K562 (cell line): ENCODE data around the gene ITGA2B. TPM values are rescaled to one million over a fixed set of nuclear protein-coding genes. Genes with fewer than 3 reads are reported as not detected.

ENCODE experiments used
- ATAC-seq: fragments of 200-7000 bp; cut with Tn5 transposase; 3 replicates; pipeline ENCODE4 v1.9.1; 2020; ENCODE audit warnings: moderate library complexity
- BruUV-seq: library from RNA; stranded (reverse); fragments of 400-500 nt; replicated peaks from 2 replicates; lab custom pipeline; 2021; lab: Mats Ljungman, UMichigan
- CTCF ChIA-PET: fragments of 300-600 bp; formaldehyde crosslinking; extraction: SDS; loops from one replicate; lab custom pipeline; 2021; ENCODE audit warnings: low intra/inter-chr PET ratio; lab: Yijun Ruan, JAX
- POLR2A ChIA-PET: fragments of 300-600, 350-650 bp; sonication (Branson Sonifier 250); formaldehyde crosslinking; extraction: SDS; loops from one replicate; lab custom pipeline; 2021; ENCODE audit warnings: antibody characterized with exemption, inconsistent platforms; lab: Yijun Ruan, JAX
- DNase-seq, 4 experiments: peaks; one replicate each; pipeline versions ENCODE4 v3.0.0 to v3.0.0-alpha.2; 2011 to 2018; ENCODE audit warnings: low spot score in 3 of 4, mixed read lengths in 3 of 4; ENCODE audit errors: extremely low read depth in 1 of 4
- FAIRE-seq: peaks from 2 replicates; lab custom pipeline; 2011; peaks lifted over from hg19 to GRCh38; lab: Jason Lieb, UNC
- H2AFZ ChIP-seq: 2 replicates; pipeline ENCODE4 v1.6.0; 2011; ENCODE audit warnings: low read depth, low read length, control low read depth, inconsistent platforms
- H3K27ac ChIP-seq: fragments of 200-600 bp; 3 replicates; pipeline ENCODE4 v1.8.0; 2011; ENCODE audit warnings: low read depth, mild to moderate bottlenecking, control low read depth, inconsistent platforms, low read length, moderate library complexity, mixed read lengths; ENCODE audit errors: extremely low read depth
- H3K27me3 ChIP-seq, 2 experiments: fragments of 300-600 bp in 1 of 2; 2 replicates in 1 of 2; 3 replicates in 1 of 2; pipeline versions ENCODE4 v1.6.0 to v1.8.0; 2011; ENCODE audit warnings: inconsistent platforms in 2 of 2, low read length in 2 of 2, mild to moderate bottlenecking in 1 of 2, mixed read lengths in 1 of 2, moderate library complexity in 1 of 2; ENCODE audit not compliant: control insufficient read depth in 2 of 2, insufficient read depth in 2 of 2
- H3K36me3 ChIP-seq: fragments of 300-600 bp; 3 replicates; pipeline ENCODE4 v1.8.0; 2011; ENCODE audit warnings: mild to moderate bottlenecking, low read length, inconsistent platforms; ENCODE audit not compliant: control insufficient read depth, insufficient read depth
- H3K4me1 ChIP-seq, 2 experiments: fragments of 200-600 bp in 1 of 2; replicated peaks in 1 of 2; 2 replicates in 1 of 2; 3 replicates in 1 of 2; pipeline versions ENCODE4 v1.5.1 to v1.8.0; 2011; ENCODE audit warnings: inconsistent platforms in 2 of 2, low read length in 2 of 2, mild to moderate bottlenecking in 1 of 2, mixed read lengths in 1 of 2, moderate library complexity in 1 of 2; ENCODE audit not compliant: control insufficient read depth in 2 of 2, insufficient read depth in 2 of 2
- H3K4me2 ChIP-seq: 2 replicates; pipeline ENCODE4 v1.6.1; 2011; ENCODE audit warnings: low read length, control low read depth, inconsistent platforms, mixed read lengths; ENCODE audit not compliant: insufficient read depth
- H3K4me3 ChIP-seq: fragments of 200-600 bp; sonication (generic), shearing (Covaris generic); 2 replicates; pipeline ENCODE4 v1.5.1; 2016; ENCODE audit warnings: control low read depth, inconsistent platforms
- H3K79me2 ChIP-seq: fragments of 200-600 bp; 3 replicates; pipeline ENCODE4 v1.8.0; 2011; ENCODE audit warnings: low read length, inconsistent platforms; ENCODE audit not compliant: control insufficient read depth, insufficient read depth
- H3K9ac ChIP-seq, 2 experiments: 2 replicates each; pipeline versions ENCODE4 v1.6.0 to v1.6.1; 2011; ENCODE audit warnings: low read depth in 2 of 2, low read length in 2 of 2, control low read depth in 1 of 2, inconsistent platforms in 1 of 2, mild to moderate bottlenecking in 1 of 2, mixed read lengths in 1 of 2; ENCODE audit not compliant: insufficient read depth in 1 of 2
- H3K9me1 ChIP-seq: one replicate; pipeline ENCODE4 v1.6.0; 2011; ENCODE audit warnings: inconsistent platforms, mild to moderate bottlenecking, low read length, moderate library complexity; ENCODE audit not compliant: control insufficient read depth, insufficient read depth
- H3K9me3 ChIP-seq: replicated peaks from 2 replicates; pipeline ENCODE4 v1.5.1; 2011; ENCODE audit warnings: low read depth, low read length, inconsistent platforms; ENCODE audit not compliant: control insufficient read depth, insufficient read depth
- H4K20me1 ChIP-seq: replicated peaks from 2 replicates; pipeline ENCODE4 v1.6.1; 2011; ENCODE audit warnings: low read length, inconsistent platforms, mixed read lengths; ENCODE audit not compliant: control insufficient read depth, insufficient read depth
- HEY1 ChIP-seq: fragments of 250-450 bp; sonication (Bioruptor Pico); IDR thresholded peaks from 2 replicates; pipeline ENCODE4 v1.5.0; 2020; ENCODE audit warnings: mild to moderate bottlenecking, moderate library complexity, borderline replicate concordance
- MLX ChIP-seq, 2 experiments: fragments of 450-650 bp in 1 of 2; sonication (generic) in 1 of 2; formaldehyde crosslinking; conservative IDR thresholded peaks; 2 replicates each; pipeline versions ENCODE4 v1.4.0 to v1.8.1; 2020 to 2022; ENCODE audit warnings: mild to moderate bottlenecking in 1 of 2, missing genetic modification reagents in 1 of 2
- THRAP3 ChIP-seq: fragments of 450-650 bp; IDR thresholded peaks from 2 replicates; pipeline ENCODE4 v1.6.1; 2016; ENCODE audit warnings: mild to moderate bottlenecking, inconsistent platforms, borderline replicate concordance
- ZHX1 ChIP-seq: fragments of 150-350 bp; conservative IDR thresholded peaks from 2 replicates; pipeline ENCODE4 v1.6.1; 2014; ENCODE audit warnings: low read length
- ZNF408 ChIP-seq: fragments of 250-450 bp; sonication (Bioruptor Pico); IDR thresholded peaks from 2 replicates; pipeline ENCODE4 v1.4.0; 2020; ENCODE audit warnings: low read depth, mild to moderate bottlenecking, moderate library complexity
- ZNF609 ChIP-seq: sonication (generic); formaldehyde crosslinking; IDR thresholded peaks from 2 replicates; pipeline ENCODE4 v1.8.1; 2023; ENCODE audit warnings: missing genetic modification reagents, mild to moderate bottlenecking, borderline replicate concordance
- WGBS: fragments of 100-300 bp; shearing (Covaris generic); methylation state at CpG from one replicate; pipeline ENCODE4 v1.1.6; 2016; ENCODE audit warnings: low coverage, mixed read lengths; ENCODE audit not compliant: insufficient coverage; ENCODE audit errors: missing lambda C conversion rate; 5-methylcytosine and 5-hydroxymethylcytosine counted together
- in situ Hi-C: fragments of 300-500 bp; cut with MboI; formaldehyde crosslinking; loops from 4 replicates; pipeline ENCODE4 v1.15.0; 2018; ENCODE audit warnings: inconsistent platforms, mixed read lengths
- intact Hi-C: fragments of 100-400 bp; cut with micrococcal nuclease; formaldehyde crosslinking; loops from 2 replicates; pipeline ENCODE4 v1.14.2; 2022
- polyA plus RNA-seq, 8 experiments: library from polyadenylated mRNA; depleted of rRNA in 4 of 8; stranded (reverse) in 5 of 8; unstranded in 3 of 8; fragments of >200 nt; fragmentation: Nextera tagmentation in 2 of 8; fragmentation: Illumina TruSeq in 1 of 8; extraction: Ambion mirVana in 2 of 8; extraction: Trizol in 1 of 8; gene quantifications; 2 replicates each; pipeline versions ENCODE4 v1.2.1 to v1.2.3, GENCODE V29; 2011 to 2014; ENCODE audit warnings: inconsistent platforms in 1 of 8, missing spikeins in 1 of 8
- total RNA-seq, 7 experiments: library from RNA; depleted of rRNA in 6 of 7; stranded (reverse); fragments of >200 nt in 6 of 7; fragmentation: Illumina TruSeq in 2 of 7; extraction: Trizol in 2 of 7; gene quantifications; 2 replicates each; pipeline versions ENCODE4 v1.2.1 to v1.2.3, GENCODE V29; 2011 to 2021; ENCODE audit warnings: low replicate concordance in 1 of 7
- TF ChIP-seq, protein P1 (sequence below): fragments of 450-650 bp; formaldehyde crosslinking; IDR thresholded peaks from 2 replicates; pipeline ENCODE4 v1.4.0; 2020; ENCODE audit warnings: mild to moderate bottlenecking
- TF ChIP-seq, protein P2 (sequence below): fragments of 450-650 bp; IDR thresholded peaks from 2 replicates; pipeline ENCODE4 v1.6.1; 2017; ENCODE audit warnings: antibody characterized with exemption

The ITGA2B gene
- total and polyA plus RNA-seq, 9 of the 15 experiments (the other 6 are each of a cell fraction or from before 2014, with no cell fraction given), result 1.1 to 26.4 (median 5.6) TPM

- no peak for TF ChIP-seq THRAP3
- TF ChIP-seq MLX (CRISPR knock-in tag; conservative IDR thresholded peaks at IDR 0.05), result no peak
- TF ChIP-seq ZNF609 (CRISPR knock-in tag), result no peak
Measured at GRCh38 chr17:44380767-44381166, 8.7 kb downstream of the ITGA2B start (continued).

DNA sequence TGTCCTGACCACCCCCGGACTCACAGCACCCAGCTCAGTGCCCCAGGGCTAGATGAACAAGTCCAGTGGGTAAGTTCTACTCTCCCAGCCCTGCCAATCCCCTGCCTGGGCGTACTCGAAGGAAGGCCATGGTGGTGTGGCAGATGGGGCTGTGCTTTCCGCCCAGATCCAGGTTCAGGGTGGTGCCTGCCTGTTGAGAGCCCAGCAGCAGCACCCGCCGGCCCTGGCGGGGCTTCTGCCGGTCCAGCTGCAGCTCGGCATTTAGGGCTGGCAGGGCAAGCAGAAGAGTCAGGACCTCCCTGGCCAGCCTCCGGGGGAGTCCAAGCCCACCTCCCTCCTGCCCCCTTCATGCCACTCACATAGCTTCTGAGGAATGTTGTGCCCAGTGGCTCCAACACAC lies 9.6 kb downstream of the ITGA2B start:
- CTCF ChIA-PET, result no interaction called here
- H3K4me3 ChIP-seq, result no peak overlapping the region
- H4K20me1 ChIP-seq, result no peaks in the 10 kb centered on the region
- WGBS, result 48% methylated on average over 8 of the region's 10 CpGs
- in situ Hi-C loops, result no loop called here
- H3K9ac ChIP-seq, result 0 out of 4 replicates have a peak overlapping the region, but pooled peaks of 1 of the 2 experiments have one; percentile 14
- FAIRE-seq (no peak), ATAC-seq (no peak), DNase-seq (no peak)
- no peaks in the 10 kb centered on the region for H3K9me1 ChIP-seq
- H2AFZ ChIP-seq, result no peak overlapping the region
- intact Hi-C loops, result no loop called here
- no peak overlapping the region for H3K4me2 ChIP-seq
- no peaks in the 10 kb centered on the region for H3K9me3 ChIP-seq
- H3K4me1 ChIP-seq, result peaks cover 7 to 37% of the 10 kb centered on the region in 2 experiments
- no peaks in the 10 kb centered on the region; a peak in 1 of 5 replicates for H3K27me3 ChIP-seq
- no peaks in the 10 kb centered on the region for H3K36me3 ChIP-seq
- H3K27ac ChIP-seq, result no peak overlapping the region
- H3K79me2 ChIP-seq, result no peaks in the 10 kb centered on the region
- POLR2A ChIA-PET, result interaction anchor here (0.7 to 1.3 kb wide), 3 partner anchors 11 to 108 kb away, joined by 3 to 4 read pairs (median 3); no protein-coding TSS in a partner anchor
- BruUV-seq, result no TSS peak
- TF ChIP-seq ZNF408 (CRISPR knock-in tag) (no peak), ZHX1 (no peak), HEY1 (CRISPR knock-in tag) (no peak)
- TF ChIP-seq, protein P1, sequence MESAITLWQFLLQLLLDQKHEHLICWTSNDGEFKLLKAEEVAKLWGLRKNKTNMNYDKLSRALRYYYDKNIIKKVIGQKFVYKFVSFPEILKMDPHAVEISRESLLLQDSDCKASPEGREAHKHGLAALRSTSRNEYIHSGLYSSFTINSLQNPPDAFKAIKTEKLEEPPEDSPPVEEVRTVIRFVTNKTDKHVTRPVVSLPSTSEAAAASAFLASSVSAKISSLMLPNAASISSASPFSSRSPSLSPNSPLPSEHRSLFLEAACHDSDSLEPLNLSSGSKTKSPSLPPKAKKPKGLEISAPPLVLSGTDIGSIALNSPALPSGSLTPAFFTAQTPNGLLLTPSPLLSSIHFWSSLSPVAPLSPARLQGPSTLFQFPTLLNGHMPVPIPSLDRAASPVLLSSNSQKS, result no peak
- TF ChIP-seq, protein P2, sequence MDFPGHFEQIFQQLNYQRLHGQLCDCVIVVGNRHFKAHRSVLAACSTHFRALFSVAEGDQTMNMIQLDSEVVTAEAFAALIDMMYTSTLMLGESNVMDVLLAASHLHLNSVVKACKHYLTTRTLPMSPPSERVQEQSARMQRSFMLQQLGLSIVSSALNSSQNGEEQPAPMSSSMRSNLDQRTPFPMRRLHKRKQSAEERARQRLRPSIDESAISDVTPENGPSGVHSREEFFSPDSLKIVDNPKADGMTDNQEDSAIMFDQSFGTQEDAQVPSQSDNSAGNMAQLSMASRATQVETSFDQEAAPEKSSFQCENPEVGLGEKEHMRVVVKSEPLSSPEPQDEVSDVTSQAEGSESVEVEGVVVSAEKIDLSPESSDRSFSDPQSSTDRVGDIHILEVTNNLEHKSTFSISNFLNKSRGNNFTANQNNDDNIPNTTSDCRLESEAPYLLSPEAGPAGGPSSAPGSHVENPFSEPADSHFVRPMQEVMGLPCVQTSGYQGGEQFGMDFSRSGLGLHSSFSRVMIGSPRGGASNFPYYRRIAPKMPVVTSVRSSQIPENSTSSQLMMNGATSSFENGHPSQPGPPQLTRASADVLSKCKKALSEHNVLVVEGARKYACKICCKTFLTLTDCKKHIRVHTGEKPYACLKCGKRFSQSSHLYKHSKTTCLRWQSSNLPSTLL, result no peak
